GM21360 (cell line): ENCODE results near the gene SHOX.
"Not testable (repeated sequence)": the region's sequence is repeated elsewhere in the genome, so short reads cannot be mapped to it uniquely, and the experiment has no call there.

Experiments used
- ATAC-seq: cut with Tn5 transposase; IDR thresholded peaks from one replicate; pipeline ENCODE4 v1.9.1; 2021; ENCODE audit warnings: mild to moderate bottlenecking, moderate library complexity; ENCODE audit not compliant: unreplicated experiment

The SHOX gene

DNA sequence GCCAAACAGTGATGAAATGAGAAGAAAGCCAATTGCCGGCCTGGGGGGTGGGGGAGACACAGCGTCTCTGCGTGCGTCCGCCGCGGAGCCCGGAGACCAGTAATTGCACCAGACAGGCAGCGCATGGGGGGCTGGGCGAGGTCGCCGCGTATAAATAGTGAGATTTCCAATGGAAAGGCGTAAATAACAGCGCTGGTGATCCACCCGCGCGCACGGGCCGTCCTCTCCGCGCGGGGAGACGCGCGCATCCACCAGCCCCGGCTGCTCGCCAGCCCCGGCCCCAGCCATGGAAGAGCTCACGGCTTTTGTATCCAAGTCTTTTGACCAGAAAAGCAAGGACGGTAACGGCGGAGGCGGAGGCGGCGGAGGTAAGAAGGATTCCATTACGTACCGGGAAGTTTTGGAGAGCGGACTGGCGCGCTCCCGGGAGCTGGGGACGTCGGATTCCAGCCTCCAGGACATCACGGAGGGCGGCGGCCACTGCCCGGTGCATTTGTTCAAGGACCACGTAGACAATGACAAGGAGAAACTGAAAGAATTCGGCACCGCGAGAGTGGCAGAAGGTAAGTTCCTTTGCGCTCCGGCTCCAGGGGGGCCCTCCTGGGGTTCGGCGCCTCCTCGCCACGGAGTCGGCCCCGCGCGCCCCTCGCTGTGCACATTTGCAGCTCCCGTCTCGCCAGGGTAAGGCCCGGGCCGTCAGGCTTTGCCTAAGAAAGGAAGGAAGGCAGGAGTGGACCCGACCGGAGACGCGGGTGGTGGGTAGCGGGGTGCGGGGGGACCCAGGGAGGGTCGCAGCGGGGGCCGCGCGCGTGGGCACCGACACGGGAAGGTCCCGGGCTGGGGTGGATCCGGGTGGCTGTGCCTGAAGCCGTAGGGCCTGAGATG, at the start of gene SHOX:
Gene SHOX (plus strand): TSS at position 180 of the 885 bp plus-strand sequence. CDS start 107 bp downstream, at position 287.
- ATAC-seq, result no peak

DNA sequence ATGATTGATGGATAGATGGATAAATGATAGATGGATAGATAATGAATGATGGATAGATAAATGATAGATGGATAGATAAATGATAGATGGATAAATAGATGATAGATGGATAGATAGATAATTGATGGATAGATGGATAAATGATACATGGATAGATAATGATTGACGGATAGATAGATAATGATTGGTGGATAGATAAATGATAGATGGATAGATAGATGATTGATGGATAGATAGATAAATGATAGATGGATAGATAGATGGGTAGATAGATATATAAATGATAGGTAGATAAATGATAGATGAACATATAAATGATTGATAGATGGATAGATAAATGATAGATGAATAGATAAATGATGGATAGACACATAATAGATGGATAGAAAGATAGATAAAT, 49.5 kb upstream of the SHOX start:
- no peak for ATAC-seq

DNA sequence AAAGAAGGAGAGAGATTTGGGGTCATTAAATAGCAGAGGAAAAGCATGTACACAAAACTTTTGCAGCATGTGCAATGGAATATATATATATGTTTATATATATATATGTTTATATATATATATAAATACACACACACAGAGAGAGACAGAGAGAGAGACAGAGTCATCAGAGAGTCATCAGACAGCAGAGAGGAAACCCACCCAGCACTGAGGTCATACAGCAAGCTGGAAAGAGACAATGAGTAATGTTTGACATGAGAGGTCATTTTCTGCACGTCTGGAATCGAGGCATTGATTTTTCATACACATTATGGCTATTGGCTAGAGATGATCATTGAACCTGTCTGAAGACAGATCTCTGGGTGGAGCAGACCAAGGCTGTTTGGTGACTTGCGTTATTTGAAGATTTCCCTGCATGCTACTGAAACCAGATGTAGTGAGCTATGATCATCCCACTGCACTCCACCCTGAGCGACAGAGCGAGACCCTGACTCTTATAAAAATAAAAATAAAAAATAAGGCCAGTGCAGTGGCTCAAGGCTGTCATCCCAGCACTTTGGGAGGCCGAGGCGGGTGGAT, 48.8 kb upstream of the SHOX start:
- ATAC-seq, result no peak

DNA sequence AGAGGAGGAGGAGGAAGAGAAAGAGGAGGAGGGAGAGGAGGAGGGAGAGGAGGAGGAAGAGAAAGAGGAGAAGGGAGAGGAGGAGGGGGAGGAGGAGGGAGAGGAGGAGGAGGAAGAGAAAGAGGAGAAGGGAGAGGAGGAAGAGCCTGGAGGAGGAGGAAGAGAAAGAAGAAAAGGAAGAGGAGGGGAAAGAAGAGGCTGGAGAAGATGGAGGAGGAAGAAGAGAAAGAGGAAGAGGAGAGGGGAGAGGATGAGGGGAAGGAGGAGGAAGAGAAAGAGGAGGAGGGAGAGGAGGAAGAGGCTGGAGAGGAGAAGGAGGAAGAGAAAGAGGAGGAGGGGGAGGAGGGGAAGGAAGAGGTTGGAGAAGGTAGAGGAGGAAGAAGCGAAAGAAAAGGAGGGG, 46.0 kb upstream of the SHOX start:
- ATAC-seq, result no peak

DNA sequence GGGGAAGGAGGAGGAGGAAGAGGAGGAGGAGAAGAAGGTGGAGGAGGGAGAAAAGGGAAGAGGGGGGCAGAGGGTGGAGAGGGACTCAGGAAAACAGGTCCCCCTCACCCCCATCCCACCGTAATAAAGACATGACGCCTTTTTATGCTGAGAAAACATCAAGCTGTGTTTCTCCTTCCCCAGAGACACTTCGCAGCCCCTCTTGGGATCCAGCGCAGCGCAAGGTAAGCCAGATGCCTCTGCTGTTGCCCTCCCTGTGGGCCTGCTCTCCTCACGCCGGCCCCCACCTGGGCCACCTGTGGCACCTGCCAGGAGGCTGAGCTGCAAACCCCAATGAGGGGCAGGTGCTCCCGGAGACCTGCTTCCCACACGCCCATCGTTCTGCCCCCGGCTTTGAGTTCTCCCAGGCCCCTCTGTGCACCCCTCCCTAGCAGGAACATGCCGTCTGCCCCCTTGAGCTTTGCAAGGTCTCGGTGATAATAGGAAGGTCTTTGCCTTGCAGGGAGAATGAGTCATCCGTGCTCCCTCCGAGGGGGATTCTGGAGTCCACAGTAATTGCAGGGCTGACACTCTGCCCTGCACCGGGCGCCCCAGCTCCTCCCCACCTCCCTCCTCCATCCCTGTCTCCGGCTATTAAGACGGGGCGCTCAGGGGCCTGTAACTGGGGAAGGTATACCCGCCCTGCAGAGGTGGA, 45.3 kb upstream of the SHOX start:
- ATAC-seq, result no peak

DNA sequence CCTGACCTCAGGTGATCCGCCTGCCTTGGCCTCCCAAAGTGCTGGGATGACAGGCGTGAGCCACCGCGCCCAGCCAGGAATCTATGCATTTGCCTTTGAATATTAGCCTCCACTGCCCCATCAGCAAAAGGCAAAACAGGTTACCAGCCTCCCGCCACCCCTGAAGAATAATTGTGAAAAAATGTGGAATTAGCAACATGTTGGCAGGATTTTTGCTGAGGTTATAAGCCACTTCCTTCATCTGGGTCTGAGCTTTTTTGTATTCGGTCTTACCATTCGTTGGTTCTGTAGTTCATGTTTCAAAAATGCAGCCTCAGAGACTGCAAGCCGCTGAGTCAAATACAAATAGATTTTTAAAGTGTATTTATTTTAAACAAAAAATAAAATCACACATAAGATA, 44.2 kb upstream of the SHOX start:
- no peak for ATAC-seq

DNA sequence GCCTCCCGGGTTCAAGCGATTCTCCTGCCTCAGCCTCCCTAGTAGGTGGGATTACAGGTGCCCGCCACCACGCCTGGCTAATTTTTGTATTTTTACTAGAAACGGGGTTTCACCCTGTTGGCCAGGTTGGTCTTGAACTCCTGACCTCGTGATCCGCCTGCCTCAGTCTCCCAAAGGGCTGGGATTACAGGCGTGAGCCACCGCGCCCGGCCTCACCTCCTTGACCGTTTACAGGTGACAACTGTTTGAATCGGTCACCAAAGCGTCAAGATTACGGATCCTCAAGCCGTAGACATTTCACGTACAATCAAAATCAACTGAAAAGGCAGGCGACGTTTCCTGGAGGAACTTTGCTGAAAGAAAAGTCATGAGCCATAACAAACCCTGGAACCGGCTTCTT, 41.3 kb upstream of the SHOX start:
- ATAC-seq, result not testable (repeated sequence)

DNA sequence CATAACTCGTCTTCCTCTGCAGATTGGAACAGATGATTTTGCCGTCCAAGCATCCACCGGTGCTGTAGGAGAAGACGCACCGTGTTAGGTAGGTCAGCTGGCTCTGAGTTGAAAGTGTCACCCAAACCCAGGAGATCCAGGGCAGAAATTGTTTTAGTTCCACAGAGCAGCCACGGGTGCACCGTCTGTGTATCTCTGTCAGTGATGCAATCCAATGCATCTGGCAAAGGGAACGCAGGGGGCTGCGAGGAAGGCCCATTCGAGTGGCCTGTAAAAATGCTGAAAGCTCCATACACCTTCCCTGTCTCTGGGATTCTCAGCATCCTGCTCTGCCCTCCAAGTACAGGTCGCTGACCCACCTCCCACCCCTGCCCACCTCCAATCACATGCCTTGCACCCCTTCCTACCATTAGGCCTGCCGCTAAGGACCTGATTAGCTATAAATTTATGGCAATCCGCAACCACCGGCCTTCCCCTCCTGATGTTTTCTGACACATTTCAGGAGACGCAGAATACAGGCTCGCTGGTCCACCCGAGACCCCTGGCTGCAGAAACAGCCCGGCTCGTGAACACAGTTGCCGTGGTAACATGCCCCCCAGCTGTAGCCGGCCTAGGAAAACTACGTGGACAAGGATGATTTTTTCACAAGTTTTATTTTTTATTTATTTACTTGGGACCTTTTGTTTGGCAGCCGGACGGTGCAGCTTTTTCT, 39.7 kb upstream of the SHOX start:
- ATAC-seq, result no peak

DNA sequence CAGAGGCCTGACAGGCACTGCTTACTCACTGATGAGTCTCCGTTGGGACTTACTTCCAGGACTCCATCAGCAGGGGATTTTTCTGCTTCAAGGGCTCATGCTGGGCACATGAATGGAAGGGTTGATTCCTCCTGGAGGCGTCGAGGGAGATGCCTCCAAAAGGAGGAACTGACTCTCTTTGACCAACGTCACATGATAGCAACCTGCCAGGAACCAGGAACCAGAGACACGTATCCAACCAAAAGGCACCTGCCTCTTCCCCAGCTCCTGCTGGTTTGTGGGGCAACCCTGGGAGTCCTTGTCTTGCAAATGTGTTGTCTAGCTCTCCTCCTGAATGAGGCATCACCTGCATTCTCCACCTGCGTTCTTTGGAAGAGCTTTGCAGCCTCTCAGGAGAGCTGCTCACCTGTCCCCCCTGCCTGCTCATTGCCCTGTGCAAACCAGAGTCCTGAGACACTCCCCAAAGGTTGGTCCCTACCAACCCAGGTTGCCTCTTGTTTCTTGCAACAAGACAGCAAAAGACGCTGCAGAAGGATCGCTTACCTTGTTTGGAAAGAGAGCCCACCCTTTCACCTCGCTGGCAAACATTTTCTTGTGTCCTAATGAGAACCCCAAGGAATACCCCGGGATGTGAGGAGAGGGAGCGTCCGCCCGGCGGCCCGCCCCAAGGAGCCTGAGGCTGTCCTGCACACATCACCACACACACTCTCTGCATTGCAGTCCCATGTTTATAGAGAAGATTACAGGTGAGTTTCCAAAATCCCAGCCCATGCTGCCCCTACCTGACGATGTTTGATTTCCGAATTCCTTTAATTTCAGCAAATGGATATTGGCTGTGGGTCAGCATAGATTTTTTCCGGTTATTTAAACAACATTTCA, 30.5 kb upstream of the SHOX start:
- ATAC-seq, result no peak

DNA sequence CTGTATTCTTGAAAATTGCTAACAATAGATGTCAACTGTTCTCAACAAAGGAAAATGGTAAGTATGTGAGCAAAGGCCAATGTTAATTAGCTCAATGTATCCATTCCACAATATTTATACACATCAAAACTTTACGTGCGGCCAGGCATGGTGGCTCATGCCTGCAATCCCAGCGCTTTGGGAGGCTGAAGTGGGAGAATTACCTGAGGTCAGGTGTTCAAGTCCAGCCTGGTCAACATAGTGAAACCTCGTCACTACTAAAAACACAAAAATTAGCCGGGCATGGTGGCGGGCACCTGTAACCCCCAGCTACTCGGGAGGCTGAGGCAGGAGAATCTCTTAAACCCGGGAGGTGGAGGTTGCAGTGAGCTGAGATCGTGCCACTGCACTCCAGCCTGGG, 27.6 kb upstream of the SHOX start:
- not testable (repeated sequence) for ATAC-seq

DNA sequence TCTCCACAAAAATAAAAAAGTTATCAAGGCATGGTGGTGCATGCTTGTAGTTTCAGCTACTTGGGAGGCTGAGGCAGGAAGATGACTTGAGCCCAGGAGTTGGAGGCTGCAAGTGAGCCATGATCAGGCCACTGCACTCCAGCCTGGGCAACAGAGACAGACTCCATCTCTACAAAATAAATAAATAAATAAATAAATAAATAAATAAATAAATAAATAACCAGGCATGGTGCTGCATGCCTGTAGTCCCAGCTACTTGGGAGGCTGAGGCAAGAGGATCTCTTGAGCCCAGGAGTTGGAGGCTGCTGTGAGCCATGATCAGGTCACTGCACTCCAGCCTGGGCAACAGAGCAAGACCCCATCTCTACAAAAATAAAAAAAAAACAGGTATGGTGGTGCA, 26.0 kb upstream of the SHOX start:
- ATAC-seq, result not testable (repeated sequence)

DNA sequence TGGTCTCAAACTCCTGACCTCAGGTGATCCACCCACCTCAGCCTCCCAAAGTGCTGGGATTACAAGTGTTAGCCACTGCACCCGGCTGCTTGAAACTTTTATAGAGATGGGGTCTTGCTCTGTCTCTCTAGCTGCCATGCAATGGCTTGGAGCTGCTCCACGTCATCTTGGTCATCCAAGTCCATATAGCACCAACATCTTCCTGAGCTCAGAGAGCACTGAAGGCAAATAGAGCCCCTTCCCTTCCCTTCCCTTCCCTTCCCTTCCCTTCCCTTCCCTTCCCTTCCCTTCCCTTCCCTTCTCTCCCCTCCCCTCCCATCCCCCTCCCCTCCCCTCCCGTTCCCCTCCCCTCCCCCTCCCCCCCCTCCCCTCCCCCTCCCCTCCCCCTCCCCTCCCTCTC, 22.5 kb upstream of the SHOX start:
- ATAC-seq, result not testable (repeated sequence)

DNA sequence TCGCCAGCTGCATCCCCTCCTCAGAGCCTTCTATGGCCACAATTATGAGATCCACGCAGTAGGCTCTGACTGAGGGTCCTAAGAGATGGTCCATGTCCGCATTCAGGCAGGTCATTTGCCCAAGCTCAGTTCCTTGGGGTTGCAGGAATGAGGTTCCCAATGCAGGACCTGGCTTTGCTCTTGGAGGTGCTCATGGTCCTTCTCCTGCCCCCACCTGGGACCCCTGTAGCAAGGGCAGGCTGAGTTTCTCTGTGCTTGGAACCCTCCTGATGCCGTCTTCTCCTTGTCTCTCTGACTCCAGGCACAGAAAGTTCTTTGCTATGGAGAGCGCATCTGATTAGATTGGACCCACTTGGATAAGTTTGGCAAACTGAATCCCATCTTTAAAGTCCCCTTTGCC, 16.5 kb upstream of the SHOX start:
- ATAC-seq, result no peak

DNA sequence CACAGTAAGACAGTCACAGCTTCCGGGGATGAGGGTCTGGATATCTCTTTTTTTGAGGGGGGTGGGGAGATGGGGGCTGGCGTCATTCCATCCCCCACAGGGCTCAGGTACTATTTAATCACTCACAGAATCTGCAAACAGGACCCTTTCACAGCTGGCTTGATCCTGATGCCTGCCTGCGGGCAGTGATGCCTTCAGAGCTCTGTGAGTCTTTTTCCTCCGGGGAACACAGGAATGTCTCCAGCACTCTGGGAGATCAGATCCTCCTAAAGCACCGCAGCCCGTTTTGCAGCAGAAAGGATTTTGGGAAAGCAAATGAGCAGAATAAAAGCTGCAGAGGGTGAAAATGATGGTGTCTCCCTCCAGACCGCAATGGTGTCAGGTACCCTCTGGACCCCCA, 13.2 kb upstream of the SHOX start:
- ATAC-seq, result no peak

DNA sequence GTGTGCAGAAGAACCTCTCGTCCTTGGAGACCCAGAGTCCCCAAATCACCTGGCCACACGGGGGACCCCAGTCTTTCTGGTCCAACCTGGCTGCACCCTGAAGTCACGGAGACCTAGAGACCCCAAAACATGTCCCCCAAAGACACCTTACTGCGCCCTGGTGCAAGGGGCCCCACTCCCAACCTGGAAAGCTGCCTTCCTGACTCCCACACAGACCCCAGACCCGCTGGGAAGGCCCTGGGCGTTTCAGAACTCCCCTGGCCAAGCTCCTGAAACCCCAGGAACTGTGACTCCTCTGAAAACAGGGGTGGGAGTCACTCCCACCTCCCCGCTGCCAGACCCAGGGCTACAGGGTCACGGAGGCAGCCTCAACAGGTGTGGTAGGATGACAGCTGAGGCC, 12.7 kb upstream of the SHOX start:
- no peak for ATAC-seq

DNA sequence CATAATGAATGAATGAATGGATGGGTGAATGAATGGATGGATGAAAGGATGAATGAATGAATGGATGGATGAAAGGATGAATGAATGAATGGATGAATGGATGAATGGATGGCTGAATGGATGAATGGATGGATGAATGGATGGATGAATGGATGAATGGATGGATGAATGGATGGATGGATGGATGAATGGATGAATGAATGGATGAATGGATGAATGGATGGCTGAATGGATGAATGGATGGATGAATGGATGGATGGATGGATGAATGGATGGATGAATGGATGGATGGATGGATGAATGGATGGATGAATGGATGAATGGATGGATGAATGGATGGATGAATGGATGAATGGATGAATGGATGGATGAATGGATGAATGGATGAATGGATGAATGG, 12.3 kb upstream of the SHOX start:
- not testable (repeated sequence) for ATAC-seq

DNA sequence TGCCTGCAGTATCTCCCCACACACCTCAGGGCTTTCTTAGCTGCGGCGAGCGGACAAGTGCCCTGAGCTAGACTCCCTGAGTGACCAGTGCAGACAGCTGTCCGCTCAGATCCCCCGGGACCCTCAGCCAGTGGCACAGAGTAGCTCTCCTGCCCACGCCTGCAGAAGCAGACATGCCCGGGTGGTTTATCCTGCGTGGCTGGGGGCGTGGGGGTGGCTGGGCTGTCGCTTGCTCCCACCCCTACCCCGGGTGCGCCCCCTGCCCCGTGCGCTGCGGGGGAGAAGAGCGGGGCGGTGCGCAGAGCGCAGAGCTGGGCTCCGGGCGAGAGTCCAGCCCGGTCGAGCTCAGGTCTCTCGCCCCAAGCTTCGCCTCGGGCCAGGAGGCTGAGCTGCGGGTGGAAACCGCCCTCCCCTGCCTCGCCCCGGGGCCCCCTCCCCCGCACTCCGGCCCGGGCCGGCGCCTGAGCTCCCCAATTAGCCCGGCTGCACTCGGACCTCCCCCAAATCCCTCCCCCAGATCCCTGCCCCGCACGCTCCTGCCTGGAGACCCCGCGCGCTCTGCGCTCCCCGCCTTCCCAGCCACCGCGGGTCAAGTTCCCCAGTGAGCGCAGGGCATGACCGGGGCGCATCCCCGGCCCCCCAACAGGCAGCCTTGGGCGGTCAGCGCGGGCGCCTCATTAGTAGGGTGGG, 11.7 kb upstream of the SHOX start:
- no peak for ATAC-seq

DNA sequence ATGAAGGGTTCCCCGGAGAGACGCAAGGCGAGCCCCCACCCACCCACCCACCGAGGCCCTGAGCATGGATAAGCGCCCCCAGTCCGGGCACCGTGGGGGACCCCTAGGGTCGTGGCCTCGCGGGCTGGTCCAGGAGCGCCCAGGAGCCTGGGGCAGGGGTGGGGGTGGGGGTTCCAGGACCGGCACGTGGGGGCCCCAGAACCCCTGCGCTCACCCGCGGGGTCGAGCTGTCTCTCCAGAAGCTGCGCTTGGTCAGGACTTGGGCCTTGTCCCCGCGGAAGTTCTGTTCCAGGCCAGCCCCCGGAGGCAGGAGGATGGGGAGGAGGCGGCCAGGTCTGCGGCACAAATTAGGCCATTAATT, 11.2 kb upstream of the SHOX start:
- no peak for ATAC-seq

DNA sequence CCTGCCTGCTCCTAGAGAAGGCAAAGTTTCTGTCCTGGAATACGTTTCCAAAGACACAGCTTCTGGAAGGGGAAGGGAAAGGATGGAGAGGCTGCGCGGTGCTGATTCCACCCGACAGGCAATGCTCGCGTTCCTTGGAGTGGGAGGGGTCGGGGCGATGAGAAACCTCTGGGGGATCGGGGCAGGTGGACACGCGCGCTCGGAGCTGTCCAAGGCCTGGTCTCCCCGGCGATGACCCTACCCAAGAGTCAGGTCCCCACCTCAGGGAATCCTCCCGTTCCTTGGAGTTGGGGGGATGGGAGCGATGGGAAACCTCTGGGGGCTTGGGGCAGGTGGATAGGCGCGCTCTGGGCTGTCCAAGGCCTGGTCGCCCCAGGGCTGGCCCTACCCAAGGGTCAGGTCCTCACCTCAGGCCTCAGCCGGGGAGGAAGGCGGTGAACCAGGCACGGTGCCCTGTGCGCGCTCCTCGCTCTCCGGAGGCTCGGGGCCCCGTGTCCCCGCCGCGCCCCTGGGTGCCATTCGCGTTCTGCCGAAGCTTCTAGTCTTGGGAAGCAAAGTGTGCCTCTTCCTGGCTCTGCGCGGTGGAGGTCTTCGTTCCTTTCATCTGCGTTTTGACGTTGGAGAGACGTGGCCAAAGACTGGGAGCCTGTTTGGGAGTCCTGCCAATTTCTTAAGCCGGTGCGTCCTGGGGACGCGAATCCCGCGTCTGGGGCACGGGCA, 10.6 kb upstream of the SHOX start:
- ATAC-seq, result no peak
